ENCODE measurements around the gene ATP6V1G1.
"Not testable (repeated sequence)": the region's sequence is repeated elsewhere in the genome, so short reads cannot be mapped to it uniquely, and the experiment has no call there.

ATP6V1G1 gene

GRCh38 chr9:114560956-114561355 lies 26.6 kb upstream of the ATP6V1G1 start:
- TF ChIP-seq CTCF (IDR thresholded peaks at IDR 0.05; ENCODE audit: insufficient read depth, missing control alignments): no peak
- FAIRE-seq (no peak), DNase-seq (ENCODE audit: insufficient read length, low spot score) (no peak)

- no peak for TF ChIP-seq CTCF (IDR thresholded peaks at IDR 0.05; ENCODE audit: insufficient read depth, missing control alignments)
- FAIRE-seq (no peak), DNase-seq (ENCODE audit: insufficient read length, low spot score) (no peak)
These were observed 25.8 kb upstream of the ATP6V1G1 start for GRCh38 chr9:114561771-114562170.

GRCh38 chr9:114565204-114565603 lies 22.4 kb upstream of the ATP6V1G1 start:
- FAIRE-seq (no peak), DNase-seq (ENCODE audit: insufficient read length, low spot score) (no peak)
- TF ChIP-seq CTCF (IDR thresholded peaks at IDR 0.05; ENCODE audit: insufficient read depth, missing control alignments): no peak

- DNase-seq (ENCODE audit: insufficient read length, low spot score): no peak
- no peak for TF ChIP-seq CTCF (IDR thresholded peaks at IDR 0.05; ENCODE audit: insufficient read depth, missing control alignments)
- FAIRE-seq: no peak
These were observed 16.8 kb upstream of the ATP6V1G1 start for GRCh38 chr9:114570742-114571141.

GRCh38 chr9:114571391-114571790 lies 16.2 kb upstream of the ATP6V1G1 start:
- no peak for FAIRE-seq
- no peak for DNase-seq (ENCODE audit: insufficient read length, low spot score)
- TF ChIP-seq CTCF (IDR thresholded peaks at IDR 0.05; ENCODE audit: insufficient read depth, missing control alignments): no peak

GRCh38 chr9:114572199-114572598 lies 15.4 kb upstream of the ATP6V1G1 start:
- TF ChIP-seq CTCF (IDR thresholded peaks at IDR 0.05; ENCODE audit: insufficient read depth, missing control alignments): no peak
- FAIRE-seq: no peak
- no peak for DNase-seq (ENCODE audit: insufficient read length, low spot score)

GRCh38 chr9:114574438-114574837 lies 13.1 kb upstream of the ATP6V1G1 start:
- DNase-seq (ENCODE audit: insufficient read length, low spot score) (no peak), FAIRE-seq (no peak)
- TF ChIP-seq CTCF (IDR thresholded peaks at IDR 0.05; ENCODE audit: insufficient read depth, missing control alignments): no peak

- not testable (repeated sequence) for FAIRE-seq; DNase-seq (ENCODE audit: insufficient read length, low spot score)
These were observed 10.8 kb upstream of the ATP6V1G1 start for GRCh38 chr9:114576779-114577178.

- not testable (repeated sequence) for DNase-seq (ENCODE audit: insufficient read length, low spot score); FAIRE-seq
These were observed 9.4 kb upstream of the ATP6V1G1 start for GRCh38 chr9:114578134-114578533.
